COLO829 (cell line): ENCODE measurements around the gene RGPD3.
"Not testable (repeated sequence)": the region's sequence is repeated elsewhere in the genome, so short reads cannot be mapped to it uniquely, and the experiment has no call there.

Experiments
- DNase-seq: peaks from one replicate; pipeline ENCODE4 v3.0.0; 2012; ENCODE audit warnings: low spot score

RGPD3 gene

GRCh38 chr2:106468107-106468506, at the start of gene RGPD3:
Gene RGPD3, minus strand, starts transcription at chr2:106468413. Its CDS starts 125 bp downstream, at chr2:106468288.
- not testable (repeated sequence) for DNase-seq

- no peak for DNase-seq
These were observed 49.1 kb upstream of the RGPD3 start for GRCh38 chr2:106517329-106517728.

GRCh38 chr2:106516864-106517263, 48.7 kb upstream of the RGPD3 start:
- no peak for DNase-seq

- no peak for DNase-seq
These were observed 48.2 kb upstream of the RGPD3 start for GRCh38 chr2:106516436-106516835.

- not testable (repeated sequence) for DNase-seq
These were observed 46.6 kb upstream of the RGPD3 start for GRCh38 chr2:106514827-106515226.

- not testable (repeated sequence) for DNase-seq
These were observed 45.2 kb upstream of the RGPD3 start for GRCh38 chr2:106513391-106513790.

GRCh38 chr2:106511934-106512333, 43.7 kb upstream of the RGPD3 start:
- not testable (repeated sequence) for DNase-seq

- not testable (repeated sequence) for DNase-seq
These were observed 43.3 kb upstream of the RGPD3 start for GRCh38 chr2:106511476-106511901.

- DNase-seq: not testable (repeated sequence)
These were observed 42.6 kb upstream of the RGPD3 start for GRCh38 chr2:106510791-106511190.

- DNase-seq: not testable (repeated sequence)
These were observed 41.2 kb upstream of the RGPD3 start for GRCh38 chr2:106509374-106509770.

GRCh38 chr2:106508660-106509373, 40.6 kb upstream of the RGPD3 start:
- DNase-seq: not testable (repeated sequence)

- DNase-seq: not testable (repeated sequence)
These were observed 37.9 kb upstream of the RGPD3 start for GRCh38 chr2:106506002-106506687.

GRCh38 chr2:106504787-106505186, 36.6 kb upstream of the RGPD3 start:
- not testable (repeated sequence) for DNase-seq

- not testable (repeated sequence) for DNase-seq
These were observed 36.0 kb upstream of the RGPD3 start for GRCh38 chr2:106504192-106504591.

GRCh38 chr2:106502351-106502750, 34.1 kb upstream of the RGPD3 start:
- not testable (repeated sequence) for DNase-seq

- not testable (repeated sequence) for DNase-seq
These were observed 32.1 kb upstream of the RGPD3 start for GRCh38 chr2:106500350-106500749.

GRCh38 chr2:106498549-106498948, 30.3 kb upstream of the RGPD3 start:
- DNase-seq: not testable (repeated sequence)

- not testable (repeated sequence) for DNase-seq
These were observed 24.7 kb upstream of the RGPD3 start for GRCh38 chr2:106492913-106493312.

- DNase-seq: not testable (repeated sequence)
These were observed 24.2 kb upstream of the RGPD3 start for GRCh38 chr2:106492399-106492798.

- not testable (repeated sequence) for DNase-seq
These were observed 21.5 kb upstream of the RGPD3 start for GRCh38 chr2:106489701-106490100.

- not testable (repeated sequence) for DNase-seq
These were observed 19.4 kb upstream of the RGPD3 start for GRCh38 chr2:106487386-106488191.
